NCI-H2227 (cell line): ENCODE results near the gene GJC3.
"Not testable (repeated sequence)": the region's sequence is repeated elsewhere in the genome, so short reads cannot be mapped to it uniquely, and the experiment has no call there.

ENCODE experiments used
- DNase-seq: peaks from one replicate; lab custom pipeline; 2025; ENCODE audit not compliant: unreplicated experiment; lab: John Stamatoyannopoulos, UW

The GJC3 gene, protein sequence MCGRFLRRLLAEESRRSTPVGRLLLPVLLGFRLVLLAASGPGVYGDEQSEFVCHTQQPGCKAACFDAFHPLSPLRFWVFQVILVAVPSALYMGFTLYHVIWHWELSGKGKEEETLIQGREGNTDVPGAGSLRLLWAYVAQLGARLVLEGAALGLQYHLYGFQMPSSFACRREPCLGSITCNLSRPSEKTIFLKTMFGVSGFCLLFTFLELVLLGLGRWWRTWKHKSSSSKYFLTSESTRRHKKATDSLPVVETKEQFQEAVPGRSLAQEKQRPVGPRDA

DNA sequence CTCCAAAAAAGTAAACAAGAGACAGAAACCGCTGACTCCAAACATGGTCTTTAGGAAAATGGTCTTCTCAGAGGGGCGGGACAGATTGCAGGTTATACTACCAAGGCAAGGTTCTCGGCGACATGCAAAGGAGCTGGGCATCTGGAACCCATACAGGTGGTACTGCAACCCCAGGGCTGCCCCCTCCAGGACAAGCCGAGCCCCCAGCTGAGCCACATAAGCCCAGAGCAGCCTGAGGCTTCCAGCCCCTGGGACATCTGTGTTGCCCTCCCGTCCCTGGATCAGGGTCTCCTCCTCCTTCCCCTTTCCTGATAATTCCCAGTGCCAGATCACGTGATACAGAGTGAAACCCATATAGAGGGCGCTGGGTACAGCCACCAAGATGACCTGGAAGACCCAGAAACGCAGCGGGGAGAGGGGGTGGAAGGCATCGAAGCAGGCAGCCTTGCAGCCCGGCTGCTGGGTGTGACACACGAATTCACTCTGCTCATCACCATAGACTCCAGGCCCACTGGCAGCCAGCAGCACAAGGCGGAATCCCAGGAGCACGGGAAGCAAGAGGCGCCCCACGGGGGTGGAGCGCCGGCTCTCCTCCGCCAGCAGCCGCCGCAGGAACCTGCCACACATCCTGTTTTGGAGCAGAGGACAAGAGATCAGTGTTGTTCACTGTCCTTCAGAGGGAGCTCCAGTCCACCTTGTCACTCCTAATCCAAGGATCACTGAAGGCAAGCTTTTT lies at the start of gene GJC3:
TSS of gene GJC3 (minus strand) at position 627 of the 736 bp plus-strand sequence. CDS start at position 627, 0 bp downstream.
- peak; percentile 77 for DNase-seq

DNA sequence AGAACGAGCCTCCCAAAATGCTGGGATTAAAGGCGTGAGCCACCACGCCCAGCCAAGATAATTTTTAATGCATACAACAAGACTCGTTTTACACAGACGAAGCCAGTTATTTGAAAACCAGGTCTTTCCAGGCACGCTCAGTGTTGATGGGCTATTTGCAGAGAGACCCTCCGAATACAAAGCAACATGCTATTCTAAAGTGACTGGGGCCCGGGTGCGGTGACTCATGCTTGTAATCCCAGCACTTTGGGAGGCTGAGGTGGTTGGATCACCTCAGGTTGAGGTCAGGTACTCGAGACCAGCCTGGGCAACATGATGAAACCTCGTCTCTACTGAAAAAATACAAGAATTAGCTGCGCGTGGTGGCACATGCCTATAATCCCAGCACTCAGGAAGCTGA lies 47.2 kb upstream of the GJC3 start:
- no peak for DNase-seq

DNA sequence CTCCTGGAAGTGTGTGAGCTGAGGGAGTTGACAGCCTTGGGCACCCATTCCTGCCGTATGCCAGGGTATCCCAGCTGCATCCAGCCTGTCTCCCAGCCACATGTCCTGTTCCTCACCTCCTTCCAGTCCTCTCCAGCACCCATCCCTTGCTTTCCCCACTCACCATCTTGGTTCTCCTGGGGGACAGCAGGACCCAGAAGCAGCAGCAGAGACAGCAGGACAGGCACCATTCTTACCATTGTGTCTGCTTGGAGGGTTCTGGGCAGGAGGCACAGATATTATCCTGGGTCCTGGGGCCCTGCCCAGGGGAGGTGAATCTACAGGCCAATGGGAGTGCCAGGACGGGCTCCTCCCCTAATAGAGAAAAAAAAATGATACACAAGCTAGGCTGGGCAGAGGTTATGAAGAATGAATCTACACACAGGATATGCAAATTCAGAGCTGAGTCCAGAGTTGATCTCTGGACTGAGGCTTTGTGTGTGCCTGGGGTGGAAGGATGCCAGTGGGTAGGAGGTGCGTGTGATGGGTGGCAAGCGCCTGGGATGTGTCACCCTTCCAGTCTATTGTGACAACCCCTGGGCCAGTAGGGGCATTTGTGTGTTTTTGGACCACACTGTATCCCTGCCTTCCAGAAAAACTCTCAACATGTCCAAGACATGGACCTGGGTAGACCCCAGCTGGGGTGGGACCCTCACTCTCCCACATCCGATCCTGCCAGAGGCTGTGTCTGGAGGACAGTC lies 46.5 kb upstream of the GJC3 start, which contains the start of gene AZGP1:
TSS of gene AZGP1 (minus strand) at position 250 of the 740 bp plus-strand sequence. CDS start at position 239, 11 bp downstream.
- DNase-seq, result no peak

DNA sequence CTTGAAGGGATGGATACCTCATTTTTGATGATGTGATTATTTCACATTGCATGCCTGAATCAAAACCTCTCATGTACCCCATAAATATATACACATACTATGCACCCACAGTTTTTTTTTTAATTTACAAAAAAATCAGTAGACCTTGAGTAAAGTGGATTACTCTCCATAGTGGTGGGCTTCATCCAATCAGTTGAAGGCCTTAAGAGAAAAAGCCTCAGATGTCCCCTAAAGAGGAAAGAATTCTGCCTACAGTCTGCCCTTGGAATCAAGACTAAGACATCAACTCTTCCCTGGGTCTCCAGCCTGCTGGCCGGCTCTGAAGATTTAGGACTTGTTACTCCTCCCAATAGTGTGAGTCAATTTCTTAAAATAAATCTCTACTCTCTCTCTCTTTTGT lies 45.3 kb upstream of the GJC3 start:
- no peak for DNase-seq

DNA sequence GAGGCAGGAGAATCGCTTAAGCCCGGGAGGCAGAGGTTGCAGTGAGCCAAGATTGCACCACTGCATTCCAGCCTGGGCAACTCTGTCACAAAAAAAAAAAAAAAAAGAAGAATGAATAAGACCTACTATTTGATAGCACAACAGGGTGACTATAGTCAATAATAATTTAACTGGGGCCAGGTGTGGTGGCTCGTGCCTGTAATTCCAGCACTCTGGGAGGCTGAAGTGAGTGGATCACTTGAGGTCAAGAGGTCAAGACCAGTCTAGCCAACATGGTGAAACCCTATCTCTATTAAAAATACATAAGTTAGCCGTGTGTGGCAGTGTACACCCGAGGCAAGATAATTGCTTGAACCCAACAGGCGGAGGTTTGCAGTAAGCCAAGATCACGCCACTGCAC lies 44.4 kb upstream of the GJC3 start:
- not testable (repeated sequence) for DNase-seq

DNA sequence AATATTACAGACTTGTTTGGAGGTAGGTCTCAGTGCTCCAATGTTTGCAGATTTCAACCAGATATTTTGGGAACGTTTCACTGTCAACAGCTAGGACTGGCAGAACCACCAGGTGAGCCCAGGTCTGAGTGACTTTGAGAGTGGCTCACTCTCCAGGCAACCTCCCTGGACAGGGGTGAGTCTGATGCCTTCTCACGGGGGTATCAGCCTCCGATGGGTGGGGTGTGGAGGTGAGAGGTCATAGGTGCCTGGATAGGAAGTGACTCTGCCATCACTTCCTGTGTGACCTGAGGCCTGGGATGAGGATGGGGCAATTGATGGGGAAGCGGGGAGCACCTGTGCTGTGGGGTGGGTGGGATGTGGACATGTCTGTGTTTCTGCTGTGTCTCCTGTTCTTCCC lies 41.8 kb upstream of the GJC3 start:
- DNase-seq, result no peak

DNA sequence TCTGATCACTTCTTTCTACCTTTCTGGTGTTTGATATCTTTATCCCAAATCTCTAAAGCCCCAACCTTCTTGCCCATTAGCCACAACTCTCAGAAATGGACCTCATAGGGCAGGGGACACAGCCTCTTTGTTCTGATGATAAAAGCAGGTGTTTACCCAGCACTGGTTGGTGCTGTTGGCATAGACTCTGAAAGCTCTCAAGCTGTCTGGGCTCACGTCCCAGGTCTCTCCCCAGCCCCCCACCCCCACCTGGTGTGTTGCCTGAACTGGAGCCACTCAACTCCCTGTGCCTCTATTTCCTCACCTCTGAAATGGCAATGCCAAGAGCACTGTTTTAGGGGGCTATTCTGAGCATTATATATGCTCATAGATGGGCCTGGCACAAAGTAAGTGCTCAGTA lies 40.4 kb upstream of the GJC3 start:
- not testable (repeated sequence) for DNase-seq

DNA sequence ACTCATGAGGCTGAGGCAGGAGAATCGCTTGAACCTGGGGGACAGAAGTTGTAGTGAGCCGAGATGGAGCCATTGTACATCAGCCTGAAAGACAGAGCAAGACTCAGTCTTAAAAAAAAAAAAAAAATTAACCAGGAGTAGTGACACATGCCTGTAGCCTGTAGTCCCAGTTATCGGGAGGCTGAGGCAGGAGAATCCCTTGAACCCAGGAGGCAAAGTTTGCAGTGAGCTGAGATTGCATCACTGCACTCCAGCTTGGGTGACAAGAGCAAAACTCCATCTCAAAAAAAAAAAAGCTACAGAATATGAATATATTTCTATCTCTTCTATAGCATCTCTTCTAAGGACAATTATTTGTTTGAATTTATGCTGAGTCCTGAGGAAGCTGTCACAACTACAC lies 39.9 kb upstream of the GJC3 start:
- no peak for DNase-seq

DNA sequence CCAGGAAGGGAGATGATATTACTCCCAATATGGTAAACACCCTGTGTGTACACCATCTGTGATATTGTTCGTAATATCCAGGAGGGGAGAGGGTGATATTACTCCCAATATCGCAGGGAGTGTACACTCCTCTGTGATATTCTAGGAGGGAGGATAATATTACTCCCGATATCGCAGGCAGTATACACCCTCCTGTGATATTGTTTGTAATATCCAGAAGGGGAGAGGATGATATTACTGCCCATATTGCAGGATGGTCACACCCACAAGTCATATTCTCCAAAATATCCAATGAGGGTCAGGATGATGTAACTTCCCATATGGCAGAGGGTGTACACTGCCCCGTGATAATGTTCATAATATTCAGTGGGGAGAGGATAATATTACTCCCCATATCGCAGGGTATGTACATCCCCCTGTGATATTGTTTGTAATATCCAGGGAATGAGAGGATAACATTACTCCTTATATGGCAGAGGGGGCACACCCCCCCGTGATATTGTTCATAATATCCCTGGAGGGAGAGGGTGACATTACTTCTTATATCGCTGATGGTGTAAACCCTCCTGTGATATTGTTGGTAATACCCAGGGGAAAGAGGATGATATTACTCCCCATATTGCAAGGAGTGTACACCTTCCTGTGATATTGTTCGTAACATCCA lies 29.3 kb upstream of the GJC3 start:
- DNase-seq, result no peak

DNA sequence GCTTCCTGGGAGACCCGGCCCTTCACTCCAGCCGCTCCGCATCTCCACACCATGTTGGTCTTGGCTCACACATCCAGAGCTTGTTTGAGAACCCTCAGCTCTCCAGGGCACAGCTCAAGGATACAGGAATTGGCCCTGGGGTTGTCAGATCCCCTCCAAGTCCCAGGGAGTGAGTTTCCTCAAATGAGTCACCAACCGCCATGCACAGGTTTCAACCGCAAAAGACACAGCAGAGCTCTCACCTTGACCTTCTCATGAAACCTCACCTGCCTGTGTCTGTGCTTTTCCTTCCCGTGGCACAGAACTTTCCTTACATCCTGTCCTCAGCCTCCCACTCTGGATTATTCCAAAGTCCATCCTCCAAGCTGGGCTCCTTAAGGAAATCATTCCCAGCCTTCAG lies 25.8 kb upstream of the GJC3 start:
- DNase-seq, result no peak

DNA sequence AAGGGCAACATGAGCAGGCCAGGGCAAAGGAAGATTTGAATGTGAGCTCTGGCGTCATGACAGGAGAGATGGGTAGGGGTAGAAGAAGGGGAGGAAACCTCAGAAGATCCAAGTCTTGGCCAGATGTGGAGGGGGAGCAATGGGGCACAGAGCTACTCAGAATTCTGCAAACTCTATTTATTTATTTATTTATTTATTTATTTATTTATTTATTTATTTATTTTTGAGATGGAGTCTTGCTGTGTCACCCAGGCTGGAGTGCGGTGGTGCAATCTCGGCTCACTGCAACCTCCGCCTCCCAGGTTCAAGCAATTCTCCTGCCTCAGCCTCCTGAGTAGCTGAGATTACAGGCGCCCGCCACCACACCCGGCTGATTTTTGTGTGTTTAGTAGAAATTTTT lies 25.2 kb upstream of the GJC3 start:
- not testable (repeated sequence) for DNase-seq

DNA sequence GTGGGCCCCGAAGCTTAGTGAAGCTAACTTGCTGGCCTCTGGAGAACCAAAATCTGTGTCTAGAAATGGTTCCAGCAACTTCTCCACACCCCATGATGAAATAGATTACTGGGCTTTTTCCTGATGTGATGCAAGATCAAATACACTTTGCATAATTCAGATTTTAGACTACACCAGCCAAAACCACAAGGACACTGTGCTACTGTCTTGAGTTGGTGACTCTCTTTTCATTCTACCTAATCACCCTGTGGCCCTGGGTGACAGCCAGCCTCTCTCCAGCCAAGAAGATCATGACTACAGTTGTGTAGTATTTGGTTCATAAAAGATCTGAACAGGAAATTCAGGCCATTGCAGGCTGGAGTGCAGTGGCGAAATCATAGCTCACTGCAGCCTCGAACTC lies 24.2 kb upstream of the GJC3 start:
- DNase-seq, result no peak

DNA sequence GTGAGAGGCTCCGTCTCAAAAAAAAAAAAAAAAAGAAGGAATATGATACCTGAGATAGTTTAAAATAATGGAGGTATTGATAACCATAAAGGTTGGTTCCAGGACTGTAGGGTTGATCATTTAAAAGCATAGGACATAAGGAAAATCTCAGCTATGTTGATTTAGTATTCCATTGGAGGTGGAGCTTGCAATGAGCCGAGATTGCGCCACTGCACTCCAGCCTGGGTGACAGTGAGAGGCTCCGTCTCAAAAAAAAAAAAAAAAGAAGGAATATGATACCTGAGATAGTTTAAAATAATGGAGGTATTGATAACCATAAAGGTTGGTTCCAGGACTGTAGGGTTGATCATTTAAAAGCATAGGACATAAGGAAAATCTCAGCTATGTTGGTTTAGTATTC lies 23.2 kb upstream of the GJC3 start:
- not testable (repeated sequence) for DNase-seq

DNA sequence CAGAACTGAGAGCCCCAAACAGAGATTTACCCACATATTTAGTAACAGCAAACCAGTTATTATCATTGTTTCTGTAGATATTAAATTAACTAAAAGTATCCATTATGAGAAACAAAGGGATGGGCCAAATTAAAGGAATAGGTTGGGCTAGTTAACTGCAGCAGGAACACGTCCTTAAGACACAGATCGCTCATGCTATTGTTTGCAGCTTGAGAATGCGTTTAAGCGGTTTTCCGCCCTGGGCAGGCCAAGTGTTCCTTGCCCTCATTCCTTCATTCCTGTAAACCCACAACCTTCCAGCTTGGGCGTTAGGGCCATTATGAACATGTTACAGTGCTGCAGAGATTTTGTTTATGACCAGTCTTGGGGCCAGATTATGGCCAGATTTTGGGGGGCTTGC lies 21.4 kb upstream of the GJC3 start:
- DNase-seq, result not testable (repeated sequence)

DNA sequence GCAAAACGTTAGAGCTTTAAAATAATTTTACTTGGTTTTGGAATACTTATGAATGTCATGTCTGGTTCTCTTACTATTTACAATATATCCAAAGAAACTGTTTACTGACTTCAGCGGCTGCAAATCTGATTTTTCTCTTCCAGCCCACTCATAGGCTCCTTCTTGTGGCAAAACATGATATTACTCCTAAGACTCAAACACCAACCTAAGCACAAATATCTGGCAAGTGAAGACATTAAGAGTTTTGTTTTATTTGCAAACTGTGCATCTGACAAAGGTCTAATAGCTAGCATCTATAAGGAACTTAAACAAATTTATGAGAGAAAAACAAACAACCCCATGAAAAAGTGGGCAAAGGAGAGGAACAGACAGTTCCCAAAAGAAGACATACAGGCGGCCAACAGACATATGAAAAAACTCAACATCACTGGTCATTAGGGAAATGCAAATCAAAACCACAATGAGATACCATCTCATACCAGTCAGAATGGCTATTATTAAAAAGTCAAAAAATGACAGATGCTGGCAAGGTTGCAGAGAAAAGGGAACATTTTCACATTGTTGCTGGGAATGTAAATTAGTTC lies 20.3 kb upstream of the GJC3 start:
- peak; percentile 6 for DNase-seq

DNA sequence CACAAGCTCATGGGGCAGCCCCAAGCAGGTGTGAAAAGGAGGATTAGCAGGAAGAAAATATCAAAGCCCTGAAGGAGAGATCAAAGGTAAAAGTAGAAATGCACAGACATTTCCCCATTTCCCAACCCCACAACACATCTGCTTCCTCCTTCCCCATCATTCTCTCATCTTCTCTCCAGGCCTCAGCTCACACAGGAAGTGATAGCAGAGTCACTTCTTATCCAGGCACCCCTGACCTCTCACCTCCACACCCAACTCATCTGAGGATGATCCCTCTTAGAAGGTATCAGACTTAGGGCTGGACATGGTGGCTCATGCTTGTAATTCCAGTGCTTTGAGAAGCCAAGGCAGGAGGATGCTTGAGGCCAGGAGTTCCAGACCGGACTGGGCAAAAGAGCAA lies 18.2 kb upstream of the GJC3 start:
- no peak for DNase-seq

DNA sequence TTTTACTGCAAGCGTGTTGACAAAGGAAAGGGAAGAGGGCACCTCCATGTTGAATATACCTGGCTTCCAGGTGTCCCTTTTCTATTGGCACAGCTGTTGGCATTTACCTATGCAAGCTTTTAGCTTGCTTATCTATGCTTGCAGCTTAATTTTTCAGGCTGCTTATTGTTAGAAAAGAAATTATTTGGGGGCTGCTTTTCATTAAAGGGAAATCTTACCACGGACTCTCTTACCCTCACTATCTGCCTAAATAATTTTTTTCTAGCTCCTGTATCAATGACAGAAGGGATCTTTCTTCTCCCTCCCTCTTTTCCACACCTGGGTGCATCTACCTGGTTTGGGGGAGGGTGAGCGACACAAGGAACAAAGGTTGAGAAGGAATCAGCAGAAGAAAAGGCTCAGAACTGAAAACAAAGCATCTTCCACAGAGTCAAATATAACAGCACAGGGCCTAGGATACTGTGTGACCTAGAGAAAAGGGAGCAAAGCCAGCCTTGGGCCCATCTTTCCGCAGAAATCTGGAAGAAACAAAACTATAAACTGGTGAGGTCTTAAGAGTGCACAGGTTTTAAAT lies 15.2 kb upstream of the GJC3 start:
- DNase-seq, result no peak

DNA sequence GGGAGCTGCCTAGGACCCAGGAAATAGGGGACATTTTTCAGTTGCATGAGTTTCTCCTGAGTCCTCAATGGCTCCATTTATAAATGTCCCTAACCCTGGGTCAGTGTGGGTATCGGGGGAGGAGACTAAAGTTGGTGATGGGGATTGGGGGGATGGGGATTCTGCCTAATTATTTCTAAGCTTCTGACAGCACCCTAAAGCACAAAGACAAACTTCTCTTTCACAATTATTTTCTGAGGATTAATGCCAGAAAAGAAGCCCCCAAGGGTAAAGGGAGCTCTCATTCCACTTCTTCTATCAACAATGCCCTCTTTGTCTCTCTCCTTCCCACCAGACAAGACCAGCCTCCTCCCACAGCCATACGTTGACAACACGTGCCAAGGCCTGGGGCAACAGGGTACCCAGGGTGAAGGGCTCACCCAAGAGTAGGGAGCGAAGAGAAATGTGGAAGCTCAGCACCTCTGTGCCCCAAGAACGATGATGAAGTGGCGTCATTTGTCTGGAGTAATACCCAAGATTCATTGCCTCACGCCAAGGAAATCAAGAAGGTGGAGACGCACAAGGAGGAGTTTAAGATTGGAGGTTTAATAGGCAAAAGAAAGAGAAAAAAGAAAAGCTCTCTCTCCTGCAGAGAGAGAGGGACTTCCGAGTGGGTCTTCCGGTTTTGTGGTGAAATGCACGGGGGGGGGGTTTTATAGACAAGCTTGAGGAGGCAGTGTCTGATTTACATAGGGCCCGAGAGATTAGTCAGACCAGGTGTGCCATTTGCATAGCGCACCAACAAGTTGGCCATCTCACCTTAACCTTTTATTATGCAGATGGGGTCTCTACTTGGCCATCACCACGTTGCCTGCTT lies 14.4 kb upstream of the GJC3 start:
- DNase-seq, result no peak

DNA sequence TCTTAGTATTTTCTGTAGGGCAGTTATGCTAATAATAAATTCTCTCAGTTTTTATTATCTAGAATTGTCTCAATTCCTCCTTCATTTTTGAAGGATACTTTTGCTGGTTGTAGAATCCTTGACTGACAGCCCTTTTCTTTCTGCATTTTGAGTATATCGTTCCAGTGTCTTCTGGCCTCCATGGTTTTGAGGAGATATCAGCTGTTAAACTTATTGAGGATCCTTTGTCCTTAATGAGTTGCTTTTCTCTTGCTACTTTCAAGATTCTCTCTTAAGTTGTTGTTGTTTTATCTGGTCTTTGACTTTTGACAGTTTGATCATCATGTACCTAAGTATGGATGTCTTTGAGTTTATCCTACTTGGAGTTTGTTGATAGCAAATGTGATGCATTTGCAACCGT lies 8.9 kb upstream of the GJC3 start:
- DNase-seq, result no peak

DNA sequence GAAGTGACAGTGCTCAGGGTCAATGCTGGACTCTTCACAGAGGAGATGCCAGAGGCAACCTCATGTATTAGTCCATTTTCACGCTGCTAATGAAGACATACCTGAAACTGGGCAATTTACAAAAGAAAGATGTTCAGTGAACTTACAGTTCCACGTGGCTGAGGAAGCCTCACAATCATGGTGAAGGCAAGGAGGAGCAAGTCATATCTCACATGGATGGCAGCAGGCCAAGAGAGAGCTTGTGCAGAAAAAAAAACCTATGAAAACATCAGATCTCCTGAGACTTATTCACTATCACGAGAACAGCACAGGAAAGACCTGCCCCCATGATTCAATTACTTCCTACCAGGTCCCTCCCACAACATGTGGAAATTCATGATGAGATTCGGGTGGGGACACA lies 5.6 kb upstream of the GJC3 start:
- not testable (repeated sequence) for DNase-seq
